ENCODE measurements around the gene YES1. TPM values are rescaled to one million over a fixed set of nuclear protein-coding genes. Genes with fewer than 3 reads are reported as not detected.

The YES1 gene
- total RNA-seq, 1 donor from 2014 or later = 12.8 TPM

Other genes starting within 250 kb of the YES1 start
- gene CETN1, start 231.9 kb downstream of the YES1 start, total RNA-seq = not detected in 2 replicates
- not detected in 2 replicates for gene CLUL1, start 215.3 kb downstream of the YES1 start, total RNA-seq
- 213 and 224 TPM in 2 replicates for gene TYMS, start 154.6 kb downstream of the YES1 start, total RNA-seq
- 74.9 and 77.3 TPM in 2 replicates for gene ENOSF1, start 99.6 kb downstream of the YES1 start, total RNA-seq
- not detected in 2 replicates for gene ADCYAP1, start 92.6 kb upstream of the YES1 start, total RNA-seq

Data from T-helper 1 cell treated with Interleukin-12 subunit alpha and Interleukin-12 subunit beta and Interleukin-4 antibody, amounts not matched to agents 30 ng/mL and 1 ng/mL, for 36 hours (primary cell).